Sigmoid colon (tissue), 7 donors: ENCODE measurements around the gene GABRB3. TPM values are rescaled to one million over a fixed set of nuclear protein-coding genes. Genes with fewer than 3 reads are reported as not detected.
A peak's percentile ranks its signal among the peaks of the same experiment; 100 is the strongest.

ENCODE experiments used
- DNase-seq: peaks from one replicate; pipeline ENCODE4 v3.0.0-alpha.2; 2019
- H3K27ac ChIP-seq, 4 donors: fragments of 200-600 bp; sonication (generic); one replicate each; pipeline ENCODE4 v1.5.1; 2016 to 2019; ENCODE audit warnings: mild to moderate bottlenecking in 1 of 4
- H3K27me3 ChIP-seq, 3 donors: fragments of 200-600 bp; sonication (generic); one replicate each; pipeline ENCODE4 v1.5.1; 2019; ENCODE audit warnings: mild to moderate bottlenecking in 1 of 3
- H3K36me3 ChIP-seq, 4 donors: fragments of 200-600 bp; sonication (generic); one replicate each; pipeline ENCODE4 v1.5.1; 2016 to 2019
- H3K4me1 ChIP-seq, 4 donors: fragments of 200-600 bp; sonication (generic); one replicate each; pipeline ENCODE4 v1.5.1; 2017 to 2019
- H3K4me3 ChIP-seq, 4 donors: fragments of 200-600 bp; sonication (generic); one replicate each; pipeline ENCODE4 v1.5.1; 2017 to 2019; ENCODE audit warnings: mild to moderate bottlenecking in 2 of 4, moderate library complexity in 1 of 4
- H3K9me3 ChIP-seq, 4 donors: fragments of 200-600 bp in 3 of 4; sonication (generic) in 3 of 4; one replicate each; pipeline versions ENCODE4 v1.5.1 to v1.6.1; 2013 to 2019
- CTCF ChIP-seq, 4 experiments: fragments of 450-650 bp in 3 of 4; fragments of 200-600 bp in 1 of 4; IDR thresholded peaks; one replicate each; pipeline ENCODE4 v1.5.1; 2016 to 2019; ENCODE audit warnings: antibody characterized with exemption in 4 of 4, mild to moderate bottlenecking in 3 of 4, moderate library complexity in 2 of 4
- EP300 ChIP-seq, 4 donors: sonication (generic); formaldehyde crosslinking; IDR thresholded peaks; one replicate each; pipeline ENCODE4 v1.6.1; 2017; ENCODE audit warnings: antibody characterized with exemption in 4 of 4
- POLR2A ChIP-seq, 2 donors: fragments of 450-650 bp; IDR thresholded peaks; one replicate each; pipeline ENCODE4 v1.6.1; 2016; ENCODE audit warnings: antibody characterized with exemption in 2 of 2, mild to moderate bottlenecking in 2 of 2, moderate library complexity in 2 of 2
- POLR2AphosphoS5 ChIP-seq, 4 donors: sonication (generic); formaldehyde crosslinking; IDR thresholded peaks; one replicate each; pipeline ENCODE4 v1.6.1; 2017; ENCODE audit warnings: antibody characterized with exemption in 4 of 4
- WGBS, 2 donors: extraction: QIAGEN DNeasy Blood & Tissue Kit; methylation state at CpG; one replicate each; pipeline ENCODE4 v1.1.7; 2013; 5-methylcytosine and 5-hydroxymethylcytosine counted together
- intact Hi-C: fragments of 100-400 bp; cut with DNase I; formaldehyde crosslinking; loops from one replicate; pipeline ENCODE4 v1.15.1; 2023
- polyA plus RNA-seq, 3 donors: library from polyadenylated mRNA; stranded (reverse); fragments of 200-250 nt; gene quantifications; one replicate each; pipeline ENCODE4 v1.2.3, GENCODE V29; 2013
- total RNA-seq, 4 donors: library from RNA; depleted of rRNA; stranded (reverse); fragments of >200 nt; gene quantifications; one replicate each; pipeline ENCODE4 v1.1.0, GENCODE V29; 2016
- donor health status: healthy with polysubstance abuse.
- donor health status: Bipolar disorder and iron deficiency.
- donor health status: healthy.

GABRB3 gene
- total RNA-seq = 1 to 10 TPM in 3 of 4 donors, under 1 TPM in 1; 0.82 to 4.6 (median 3.2) TPM
- polyA plus RNA-seq = 1 to 10 TPM in 1 of 3 donors, under 1 TPM in 2; 0.23 to 1.0 (median 0.60) TPM

GRCh38 chr15:26772154-26773066 lies at the start of gene GABRB3:
Gene GABRB3, minus strand, starts transcription at chr15:26773066.
- Histone ChIP-seq H3K27ac (no peak within 1 kb of the TSS), H3K4me3 (peak within 1 kb of the TSS in 3 of 4 donors; percentile 42 to 54 (median 49)), H3K9me3 (peaks cover 0 to 4% (median 0%) of the 10 kb centered on the region in 4 donors), H3K36me3 (no peaks in the 10 kb centered on the region), H3K27me3 (peaks cover 21 to 75% (median 39%) of the 10 kb centered on the region in 3 donors), H3K4me1 (peaks cover 0 to 23% (median 19%) of the 10 kb centered on the region in 4 donors)
- TF ChIP-seq POLR2AphosphoS5 (IDR thresholded peaks at IDR 0.05) (no peak), POLR2A (IDR thresholded peaks at IDR 0.05) (no peak), EP300 (IDR thresholded peaks at IDR 0.05) (no peak), CTCF (IDR thresholded peaks at IDR 0.05) (no peak)
- DNase-seq = no peak
- 7 to 33% methylated on average over 112 of the region's 112 CpGs for whole genome bisulfite sequencing, 2 donors
- intact Hi-C loops = no loop called here

GRCh38 chr15:26807517-26808427 lies 34.9 kb upstream of the GABRB3 start:
- TF ChIP-seq POLR2A (IDR thresholded peaks at IDR 0.05) = no peak
- intact Hi-C loops = no loop called here
- Histone ChIP-seq H3K9me3 (peaks cover 0 to 5% (median 4%) of the 10 kb centered on the region in 4 donors), H3K36me3 (no peaks in the 10 kb centered on the region), H3K27ac (no peak overlapping the region), H3K27me3 (peaks cover 0 to 3% (median 0%) of the 10 kb centered on the region in 3 donors), H3K4me1 (no peaks in the 10 kb centered on the region), H3K4me3 (no peak overlapping the region)
- DNase-seq = no peak
- WGBS, 2 donors = 60 to 68% methylated on average over 15 of the region's 15 CpGs

- no peaks in the 10 kb centered on the region for H3K36me3 ChIP-seq
- intact Hi-C loops = no loop called here
- WGBS, 2 donors = 70 to 78% methylated on average over 5 of the region's 5 CpGs
- no peak for TF ChIP-seq CTCF (IDR thresholded peaks at IDR 0.05)
- no peak for TF ChIP-seq POLR2AphosphoS5 (IDR thresholded peaks at IDR 0.05)
- TF ChIP-seq EP300 (IDR thresholded peaks at IDR 0.05) = no peak
- no peak for TF ChIP-seq POLR2A (IDR thresholded peaks at IDR 0.05)
- DNase-seq = no peak
- H3K9me3 ChIP-seq = no peaks in the 10 kb centered on the region
- H3K4me3 ChIP-seq = no peak overlapping the region
- H3K27ac ChIP-seq = no peak overlapping the region
- H3K27me3 ChIP-seq = peaks cover 0 to 3% (median 0%) of the 10 kb centered on the region in 3 donors
- H3K4me1 ChIP-seq = no peaks in the 10 kb centered on the region
Measured at GRCh38 chr15:26806574-26806973, 33.7 kb upstream of the GABRB3 start.

- intact Hi-C loops = no loop called here
- Histone ChIP-seq H3K9me3 (no peaks in the 10 kb centered on the region), H3K27ac (no peak overlapping the region), H3K36me3 (no peaks in the 10 kb centered on the region), H3K27me3 (peaks cover 0 to 3% (median 0%) of the 10 kb centered on the region in 3 donors), H3K4me3 (no peak overlapping the region), H3K4me1 (no peaks in the 10 kb centered on the region)
- no peak for DNase-seq
- no peak for TF ChIP-seq CTCF (IDR thresholded peaks at IDR 0.05)
- no peak for TF ChIP-seq POLR2A (IDR thresholded peaks at IDR 0.05)
- no peak for TF ChIP-seq EP300 (IDR thresholded peaks at IDR 0.05)
- TF ChIP-seq POLR2AphosphoS5 (IDR thresholded peaks at IDR 0.05) = no peak
- WGBS, 2 donors = 30 to 44% methylated on average over 4 of the region's 4 CpGs
Measured at GRCh38 chr15:26806151-26806550, 33.3 kb upstream of the GABRB3 start.
